BE2C (cell line): ENCODE results near the gene SPINT1.
"Not testable (repeated sequence)": the region's sequence is repeated elsewhere in the genome, so short reads cannot be mapped to it uniquely, and the experiment has no call there.

Experiments used
- DNase-seq: peaks from one replicate; pipeline ENCODE4 v3.0.0-alpha.2; 2020
- H3K27me3 ChIP-seq: fragments of 250-450 bp; sonication (Bioruptor Pico); 2 replicates; pipeline ENCODE4 v1.5.1; 2020; ENCODE audit warnings: mild to moderate bottlenecking
- H3K36me3 ChIP-seq: fragments of 250-450 bp; sonication (Bioruptor Pico); 2 replicates; pipeline ENCODE4 v1.5.1; 2020; ENCODE audit warnings: mild to moderate bottlenecking
- H3K4me1 ChIP-seq: fragments of 250-450 bp; sonication (Bioruptor Pico); 2 replicates; pipeline ENCODE4 v1.5.1; 2020
- H3K4me3 ChIP-seq: 2 replicates; pipeline ENCODE4 v1.5.1; 2011; ENCODE audit warnings: low read depth, low read length
- H3K9me3 ChIP-seq: fragments of 250-450 bp; sonication (Bioruptor Pico); 2 replicates; pipeline ENCODE4 v1.5.1; 2020
- TF ChIP-seq, protein P1 (sequence below): IDR thresholded peaks from 2 replicates; pipeline ENCODE4 v1.5.1; 2012; ENCODE audit warnings: mild to moderate bottlenecking, low read depth, low read length

The SPINT1 gene

DNA sequence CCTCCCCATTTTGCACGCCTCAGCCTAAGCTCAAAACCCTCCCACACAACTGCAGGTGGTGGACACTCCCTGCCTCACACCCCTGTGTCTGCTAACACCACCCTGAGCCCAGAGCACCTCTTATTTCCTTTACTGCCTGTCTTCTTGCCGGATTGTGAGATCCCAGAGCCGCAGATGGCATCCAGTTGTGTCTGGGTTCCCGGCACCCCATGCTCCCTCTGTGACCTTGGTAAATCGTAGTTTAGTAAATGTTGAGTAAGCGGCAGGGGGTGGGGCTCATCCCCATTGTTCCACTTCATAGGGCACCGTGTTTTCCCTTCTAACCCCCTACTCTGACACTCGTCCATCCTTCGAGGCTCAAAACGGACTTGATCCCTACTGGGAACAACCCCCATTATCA is 14.9 kb downstream of the SPINT1 start:
- Histone ChIP-seq H3K36me3 (no peaks in the 10 kb centered on the region), H3K4me3 (no peak overlapping the region), H3K4me1 (no peaks in the 10 kb centered on the region), H3K9me3 (no peaks in the 10 kb centered on the region), H3K27me3 (no peaks in the 10 kb centered on the region)
- TF ChIP-seq, protein P1, sequence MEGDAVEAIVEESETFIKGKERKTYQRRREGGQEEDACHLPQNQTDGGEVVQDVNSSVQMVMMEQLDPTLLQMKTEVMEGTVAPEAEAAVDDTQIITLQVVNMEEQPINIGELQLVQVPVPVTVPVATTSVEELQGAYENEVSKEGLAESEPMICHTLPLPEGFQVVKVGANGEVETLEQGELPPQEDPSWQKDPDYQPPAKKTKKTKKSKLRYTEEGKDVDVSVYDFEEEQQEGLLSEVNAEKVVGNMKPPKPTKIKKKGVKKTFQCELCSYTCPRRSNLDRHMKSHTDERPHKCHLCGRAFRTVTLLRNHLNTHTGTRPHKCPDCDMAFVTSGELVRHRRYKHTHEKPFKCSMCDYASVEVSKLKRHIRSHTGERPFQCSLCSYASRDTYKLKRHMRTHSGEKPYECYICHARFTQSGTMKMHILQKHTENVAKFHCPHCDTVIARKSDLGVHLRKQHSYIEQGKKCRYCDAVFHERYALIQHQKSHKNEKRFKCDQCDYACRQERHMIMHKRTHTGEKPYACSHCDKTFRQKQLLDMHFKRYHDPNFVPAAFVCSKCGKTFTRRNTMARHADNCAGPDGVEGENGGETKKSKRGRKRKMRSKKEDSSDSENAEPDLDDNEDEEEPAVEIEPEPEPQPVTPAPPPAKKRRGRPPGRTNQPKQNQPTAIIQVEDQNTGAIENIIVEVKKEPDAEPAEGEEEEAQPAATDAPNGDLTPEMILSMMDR, result no peak
- no peak for DNase-seq

DNA sequence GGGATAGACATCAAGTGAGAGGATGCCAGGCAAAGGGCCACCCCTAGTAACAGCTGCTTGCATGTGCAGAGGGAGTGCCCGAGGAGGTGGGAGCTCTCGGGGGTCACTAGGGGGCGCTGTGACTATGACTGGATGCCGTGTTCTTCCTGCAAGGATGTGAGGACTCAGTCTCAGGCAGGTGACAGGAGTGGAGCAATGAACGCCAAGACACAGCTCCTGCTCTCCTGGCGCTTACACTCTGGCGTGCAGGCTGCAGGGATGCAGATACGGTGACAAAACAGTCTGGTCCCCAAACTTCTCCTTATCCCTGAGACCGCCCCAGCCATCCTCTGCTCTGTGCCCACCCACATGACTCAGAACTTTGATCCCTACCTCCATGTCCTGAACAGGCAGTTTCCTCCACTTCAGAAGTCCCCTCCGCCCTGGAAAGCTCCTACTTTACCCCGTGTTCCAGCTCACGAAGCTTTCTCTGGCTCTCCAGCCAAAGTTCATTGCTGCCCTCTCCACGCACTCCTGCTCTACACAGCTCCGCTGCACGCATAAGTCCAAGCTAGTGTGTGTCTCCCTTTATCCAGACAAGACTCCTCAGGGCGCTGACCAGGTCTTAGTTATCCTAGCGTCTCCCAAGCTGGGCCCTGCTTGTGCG is 15.5 kb downstream of the SPINT1 start:
- peak; percentile 86 for DNase-seq
- TF ChIP-seq, protein P1, result peak; percentile 95
- Histone ChIP-seq H3K36me3 (no peaks in the 10 kb centered on the region), H3K9me3 (no peaks in the 10 kb centered on the region), H3K4me1 (no peaks in the 10 kb centered on the region), H3K4me3 (no peak overlapping the region), H3K27me3 (no peaks in the 10 kb centered on the region)

DNA sequence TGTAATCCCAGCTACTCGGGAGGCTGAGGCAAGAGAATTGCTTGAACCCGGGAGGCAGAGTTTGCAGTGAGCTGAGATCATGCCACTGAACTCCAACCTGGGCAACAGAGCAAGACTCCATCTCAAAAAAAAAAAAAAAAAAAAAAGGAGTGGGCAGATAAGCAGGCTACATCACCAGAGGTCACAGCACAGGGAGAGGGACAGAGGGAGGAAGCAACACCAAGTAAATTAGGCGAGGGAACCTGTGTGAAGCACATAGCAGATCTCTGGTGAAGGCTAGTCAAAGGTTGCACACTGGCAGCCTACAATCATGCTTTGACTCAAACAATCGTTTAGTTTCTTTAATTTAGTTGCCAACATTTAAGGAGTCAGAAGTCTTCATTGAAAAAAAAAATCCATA is 17.3 kb downstream of the SPINT1 start:
- H3K9me3 ChIP-seq, H3K4me3 ChIP-seq, H3K36me3 ChIP-seq, H3K27me3 ChIP-seq, H3K4me1 ChIP-seq, DNase-seq: not testable (repeated sequence)

DNA sequence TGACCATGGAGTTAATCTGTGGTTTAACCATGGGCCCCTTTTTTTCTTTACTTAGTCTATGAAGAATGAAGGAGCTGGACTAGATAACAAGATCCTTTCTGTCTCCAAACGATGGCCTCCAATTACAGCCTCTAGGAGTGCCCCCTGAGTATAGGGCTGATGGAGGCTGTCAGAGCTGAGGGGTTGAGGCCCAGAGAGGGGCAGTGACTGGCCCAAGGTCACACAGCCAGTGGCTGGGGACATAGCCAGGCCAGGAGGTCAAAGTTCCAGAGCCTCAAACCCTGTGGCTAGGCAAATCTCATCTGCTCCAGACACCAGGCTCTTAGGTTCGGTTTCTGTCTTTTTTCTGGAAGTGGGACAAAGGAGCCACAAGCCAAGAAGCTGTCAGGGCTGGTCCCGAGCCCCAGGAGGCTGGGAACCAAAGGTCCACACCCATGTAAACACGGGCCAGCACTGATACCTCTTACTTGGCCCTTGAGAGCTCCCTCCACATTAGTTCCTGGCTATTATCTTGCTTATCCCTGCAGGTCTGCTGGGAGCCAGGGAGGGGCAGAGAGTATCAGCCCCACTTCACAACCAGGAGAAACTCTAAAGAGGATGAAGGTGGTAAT is 19.9 kb downstream of the SPINT1 start:
- no peak for DNase-seq
- TF ChIP-seq, protein P1, result no peak
- Histone ChIP-seq H3K4me1 (no peaks in the 10 kb centered on the region), H3K27me3 (no peaks in the 10 kb centered on the region), H3K36me3 (no peaks in the 10 kb centered on the region), H3K4me3 (no peak overlapping the region), H3K9me3 (no peaks in the 10 kb centered on the region)

DNA sequence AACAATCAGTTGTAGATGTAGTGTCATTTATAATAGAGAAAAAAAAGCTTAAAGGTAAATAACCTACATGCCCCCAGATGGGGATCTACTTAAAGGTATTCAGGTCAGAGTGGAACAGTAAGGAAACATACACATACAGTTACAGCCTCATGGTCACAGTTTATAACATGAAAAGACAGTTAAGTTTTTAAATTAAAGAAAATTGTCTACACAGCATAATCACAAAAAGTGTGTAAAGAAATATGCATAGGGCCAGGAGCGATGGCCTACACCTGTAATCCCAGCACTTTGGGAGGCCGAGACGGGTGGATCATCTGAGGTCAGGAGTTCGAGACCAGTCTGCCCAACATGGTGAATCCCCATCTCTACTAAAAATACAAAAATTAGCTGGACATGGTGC is 23.4 kb downstream of the SPINT1 start:
- no peaks in the 10 kb centered on the region for H3K4me1 ChIP-seq
- TF ChIP-seq, protein P1, result no peak

DNA sequence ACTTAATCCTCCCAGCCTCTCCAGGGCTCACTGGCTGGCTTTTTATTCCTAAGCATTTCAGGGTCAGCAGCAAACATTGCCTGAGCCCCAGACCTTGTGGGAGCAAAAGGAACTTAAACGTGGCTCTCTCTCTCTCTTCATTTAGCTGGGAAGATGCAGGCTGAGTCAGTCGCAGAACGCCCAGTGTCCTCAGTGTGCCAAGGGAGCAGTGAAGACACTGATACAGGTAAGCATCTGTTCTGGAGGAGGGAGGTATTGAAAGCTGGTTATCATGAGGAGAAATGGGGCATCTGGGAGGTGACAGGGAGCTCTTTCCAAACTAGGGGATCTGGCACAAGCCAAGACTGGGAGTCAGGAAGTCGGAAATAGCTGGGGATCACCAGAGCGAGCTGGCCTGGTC is 25.8 kb downstream of the SPINT1 start:
- Histone ChIP-seq H3K9me3 (no peaks in the 10 kb centered on the region), H3K36me3 (no peaks in the 10 kb centered on the region), H3K4me3 (no peak overlapping the region), H3K4me1 (no peaks in the 10 kb centered on the region), H3K27me3 (no peaks in the 10 kb centered on the region)
- TF ChIP-seq, protein P1, result no peak
- no peak for DNase-seq

More for the DNA sequence above, 23.4 kb downstream of the SPINT1 start:
- H3K9me3 ChIP-seq, result no peaks in the 10 kb centered on the region
- no peak overlapping the region for H3K4me3 ChIP-seq
- H3K36me3 ChIP-seq, result no peaks in the 10 kb centered on the region
- no peak for DNase-seq
- no peaks in the 10 kb centered on the region for H3K27me3 ChIP-seq
